HEK293T (cell line): ENCODE data around the gene CTNNA3.

Experiments
- BHLHE40 ChIP-seq: fragments of 450-650 bp; IDR thresholded peaks from 2 replicates; pipeline ENCODE4 v1.6.1; 2016; ENCODE audit warnings: mild to moderate bottlenecking, moderate library complexity, borderline replicate concordance
- CTBP1 ChIP-seq: fragments of 450-650 bp; IDR thresholded peaks from 2 replicates; pipeline ENCODE4 v1.6.1; 2016; ENCODE audit warnings: borderline replicate concordance
- FOXA1 ChIP-seq: fragments of 450-650 bp; IDR thresholded peaks from 2 replicates; pipeline ENCODE4 v1.6.1; 2016; ENCODE audit warnings: mild to moderate bottlenecking
- FOXM1 ChIP-seq: fragments of 450-650 bp; IDR thresholded peaks from 2 replicates; pipeline ENCODE4 v1.6.1; 2017; ENCODE audit warnings: mild to moderate bottlenecking, borderline replicate concordance
- L3MBTL2 ChIP-seq: fragments of 450-650 bp; conservative IDR thresholded peaks from 2 replicates; pipeline ENCODE4 v1.6.1; 2016; ENCODE audit warnings: mild to moderate bottlenecking
- SP1 ChIP-seq: fragments of 450-650 bp; IDR thresholded peaks from 2 replicates; pipeline ENCODE4 v1.6.1; 2017
- SUZ12 ChIP-seq: fragments of 450-650 bp; IDR thresholded peaks from 2 replicates; pipeline ENCODE4 v1.6.1; 2016; ENCODE audit warnings: mild to moderate bottlenecking
- TARDBP ChIP-seq: fragments of 450-650 bp; IDR thresholded peaks from 2 replicates; pipeline ENCODE4 v1.6.1; 2016

- TF ChIP-seq L3MBTL2 (no peak), BHLHE40 (no peak), SUZ12 (no peak), FOXM1 (no peak), TARDBP (no peak), FOXA1 (no peak), SP1 (no peak), CTBP1 (no peak)
Measured at GRCh38 chr10:66844176-66844942, 851.6 kb downstream of the CTNNA3 start.
